Epithelial cell of esophagus (primary cell): Measurements from ENCODE around the gene BIRC2.

ENCODE experiments used
- DNase-seq: peaks from one replicate; pipeline ENCODE4 v3.0.0; 2010; ENCODE audit warnings: low read depth
- H3K4me3 ChIP-seq: 2 replicates; pipeline ENCODE4 v1.5.1; 2011; ENCODE audit warnings: mild to moderate bottlenecking, low read length, control low read depth
- TF ChIP-seq, protein P1 (sequence below): IDR thresholded peaks from 2 replicates; pipeline ENCODE4 v1.5.1; 2011; ENCODE audit warnings: low read depth, mild to moderate bottlenecking, low read length, control low read depth, inconsistent platforms; ENCODE audit not compliant: insufficient read depth; ENCODE audit errors: missing control alignments

The BIRC2 gene

DNA sequence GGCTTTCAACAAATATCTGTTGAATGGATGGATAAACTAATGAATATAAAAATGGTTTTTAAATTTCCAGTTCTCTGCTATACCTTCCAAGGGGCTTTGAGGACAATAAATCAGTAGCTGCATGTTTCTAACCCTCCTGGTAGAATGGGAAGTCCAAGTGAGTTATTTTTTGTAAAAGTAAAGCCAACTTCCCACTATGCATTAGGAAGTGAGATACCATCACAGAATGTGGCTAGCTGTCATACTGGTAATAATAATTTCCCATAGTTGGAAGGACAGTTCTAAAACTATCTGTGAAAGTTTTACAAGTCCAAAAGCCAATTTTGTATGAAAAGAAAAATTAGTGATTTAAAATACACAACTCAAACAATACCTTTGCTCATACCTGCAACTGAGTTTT, 55.5 kb downstream of the BIRC2 start:
- no peak overlapping the region for H3K4me3 ChIP-seq
- no peak for DNase-seq
- TF ChIP-seq, protein P1, sequence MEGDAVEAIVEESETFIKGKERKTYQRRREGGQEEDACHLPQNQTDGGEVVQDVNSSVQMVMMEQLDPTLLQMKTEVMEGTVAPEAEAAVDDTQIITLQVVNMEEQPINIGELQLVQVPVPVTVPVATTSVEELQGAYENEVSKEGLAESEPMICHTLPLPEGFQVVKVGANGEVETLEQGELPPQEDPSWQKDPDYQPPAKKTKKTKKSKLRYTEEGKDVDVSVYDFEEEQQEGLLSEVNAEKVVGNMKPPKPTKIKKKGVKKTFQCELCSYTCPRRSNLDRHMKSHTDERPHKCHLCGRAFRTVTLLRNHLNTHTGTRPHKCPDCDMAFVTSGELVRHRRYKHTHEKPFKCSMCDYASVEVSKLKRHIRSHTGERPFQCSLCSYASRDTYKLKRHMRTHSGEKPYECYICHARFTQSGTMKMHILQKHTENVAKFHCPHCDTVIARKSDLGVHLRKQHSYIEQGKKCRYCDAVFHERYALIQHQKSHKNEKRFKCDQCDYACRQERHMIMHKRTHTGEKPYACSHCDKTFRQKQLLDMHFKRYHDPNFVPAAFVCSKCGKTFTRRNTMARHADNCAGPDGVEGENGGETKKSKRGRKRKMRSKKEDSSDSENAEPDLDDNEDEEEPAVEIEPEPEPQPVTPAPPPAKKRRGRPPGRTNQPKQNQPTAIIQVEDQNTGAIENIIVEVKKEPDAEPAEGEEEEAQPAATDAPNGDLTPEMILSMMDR: no peak

DNA sequence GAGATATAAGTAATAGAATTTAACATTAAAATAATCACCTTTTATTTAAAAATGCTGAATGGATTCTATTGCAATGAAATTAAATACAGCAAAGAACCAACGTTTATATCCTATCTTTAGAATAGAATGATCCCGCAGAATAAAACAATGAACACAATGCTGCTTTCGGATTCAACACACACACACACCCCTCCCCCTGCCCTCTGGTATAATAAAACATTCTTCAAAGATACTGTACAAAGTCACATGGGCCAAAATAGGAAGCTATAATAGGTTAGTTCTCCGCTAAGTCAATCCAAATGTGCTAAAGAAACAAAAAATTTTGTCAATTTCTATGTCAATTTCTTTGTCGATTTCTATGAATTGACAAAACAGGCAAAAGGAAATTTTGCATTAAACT, 58.5 kb downstream of the BIRC2 start:
- TF ChIP-seq, protein P1: no peak
- no peak overlapping the region for H3K4me3 ChIP-seq
- no peak for DNase-seq

DNA sequence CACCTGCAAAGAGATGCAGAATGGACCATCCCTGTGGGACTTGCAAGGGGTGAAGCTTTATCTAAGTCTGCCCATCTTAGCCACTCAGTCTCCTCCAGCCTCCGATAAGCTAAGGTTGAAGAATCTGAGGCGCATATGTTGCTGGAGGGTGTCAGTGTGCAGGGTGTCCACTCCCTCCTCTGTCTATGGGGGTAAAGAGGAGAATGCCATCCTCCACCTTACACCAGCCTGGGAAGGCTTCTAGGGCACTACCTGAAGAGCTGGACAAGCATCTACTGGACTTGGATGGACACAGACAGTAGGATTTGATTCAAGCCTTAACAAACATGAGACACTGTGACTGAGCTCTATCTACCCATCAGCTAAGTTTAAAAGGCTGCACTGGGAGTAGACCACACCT, 59.1 kb downstream of the BIRC2 start:
- no peak overlapping the region for H3K4me3 ChIP-seq
- TF ChIP-seq, protein P1: no peak
- no peak for DNase-seq

DNA sequence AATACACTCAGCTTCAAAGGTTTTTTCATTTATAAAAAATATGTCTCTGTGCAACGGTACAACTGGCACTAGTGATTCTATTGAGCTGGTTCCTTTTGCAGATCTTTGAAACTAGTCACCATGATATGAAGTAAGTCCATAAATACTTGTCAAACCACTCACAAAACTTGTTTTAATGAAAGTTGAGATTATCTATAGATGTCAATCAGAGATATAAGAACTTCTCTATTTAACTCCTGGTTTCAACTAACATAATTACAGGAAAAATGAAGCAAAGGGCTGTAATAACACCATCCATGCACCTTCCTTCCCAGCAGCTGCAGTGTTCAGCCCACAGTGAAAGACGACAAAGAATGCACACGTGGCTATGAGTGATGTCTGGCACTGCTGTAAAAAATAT, 60.9 kb downstream of the BIRC2 start:
- no peak for DNase-seq
- TF ChIP-seq, protein P1: no peak
- H3K4me3 ChIP-seq: no peak overlapping the region

DNA sequence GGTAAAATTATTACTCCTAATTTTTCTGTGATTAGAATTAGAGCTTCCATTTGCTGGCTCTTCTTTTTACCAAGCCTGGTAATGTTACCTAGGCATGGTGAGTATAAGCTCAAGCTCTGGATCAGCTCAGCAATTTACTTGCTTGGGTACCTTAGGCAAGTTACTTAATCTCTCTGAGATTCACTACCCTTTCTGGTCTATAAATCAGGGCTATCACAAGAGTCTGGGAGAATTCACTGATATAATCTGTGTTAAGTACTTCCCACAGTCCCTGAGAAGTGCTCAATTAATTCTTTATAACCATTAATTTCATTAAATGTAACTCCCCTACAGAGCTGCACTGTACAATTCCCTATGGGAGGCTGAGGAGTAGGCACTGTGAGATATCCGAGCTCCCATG, 61.3 kb downstream of the BIRC2 start:
- no peak for DNase-seq
- no peak overlapping the region for H3K4me3 ChIP-seq
- TF ChIP-seq, protein P1: no peak

DNA sequence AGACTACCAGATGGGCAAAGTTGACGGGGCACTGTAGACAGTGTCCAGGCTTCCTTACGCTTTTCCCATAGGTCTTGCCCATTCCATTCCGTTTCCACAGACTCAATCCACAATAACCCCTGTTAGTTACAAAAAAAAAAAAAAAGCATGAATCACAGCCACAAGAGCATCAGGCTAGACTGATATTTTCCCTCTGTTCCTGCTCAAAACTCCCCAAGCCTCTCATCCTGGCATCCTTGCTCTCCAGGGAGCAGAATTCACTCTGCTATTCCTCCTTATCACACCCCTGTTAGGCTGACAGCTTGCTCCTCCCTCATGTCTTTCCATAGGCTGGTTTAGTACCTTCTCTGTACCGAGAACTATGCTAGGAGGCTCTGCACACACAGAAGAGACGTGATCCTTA, 63.4 kb downstream of the BIRC2 start:
- no peak for DNase-seq

DNA sequence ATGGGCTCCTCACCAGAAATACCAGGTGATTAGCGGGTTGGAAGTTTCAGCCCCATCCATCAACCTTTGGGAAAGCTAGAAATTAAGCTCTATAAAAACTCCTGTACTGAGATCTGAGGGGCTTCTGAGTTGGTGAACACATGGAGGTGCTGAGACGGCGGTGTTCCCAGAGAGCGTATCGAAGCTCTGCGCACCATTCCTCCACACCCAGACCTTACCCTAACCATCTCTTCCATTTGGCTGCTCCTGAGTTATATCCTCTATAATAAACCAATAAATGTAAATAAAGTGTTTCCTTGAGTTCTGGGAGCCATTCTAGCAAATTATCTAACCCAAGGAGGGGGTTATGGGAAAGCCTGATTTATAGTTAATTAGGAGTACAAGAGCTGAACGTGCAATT, 64.1 kb downstream of the BIRC2 start:
- TF ChIP-seq, protein P1: no peak
- no peak for DNase-seq
- no peak overlapping the region for H3K4me3 ChIP-seq

More for the DNA sequence above, 63.4 kb downstream of the BIRC2 start:
- no peak overlapping the region for H3K4me3 ChIP-seq
- TF ChIP-seq, protein P1: no peak
